WI38 (cell line): Measurements from ENCODE around the gene CAB39.

Experiments used
- H3K4me3 ChIP-seq: 2 replicates; pipeline ENCODE4 v1.5.1; 2011; ENCODE audit warnings: low read depth, mild to moderate bottlenecking, control low read depth, low read length
- TF ChIP-seq, protein P1 (sequence below): IDR thresholded peaks from 2 replicates; pipeline ENCODE4 v1.5.1; 2012; ENCODE audit warnings: low read depth, mild to moderate bottlenecking, control low read depth, low read length

The CAB39 gene

DNA sequence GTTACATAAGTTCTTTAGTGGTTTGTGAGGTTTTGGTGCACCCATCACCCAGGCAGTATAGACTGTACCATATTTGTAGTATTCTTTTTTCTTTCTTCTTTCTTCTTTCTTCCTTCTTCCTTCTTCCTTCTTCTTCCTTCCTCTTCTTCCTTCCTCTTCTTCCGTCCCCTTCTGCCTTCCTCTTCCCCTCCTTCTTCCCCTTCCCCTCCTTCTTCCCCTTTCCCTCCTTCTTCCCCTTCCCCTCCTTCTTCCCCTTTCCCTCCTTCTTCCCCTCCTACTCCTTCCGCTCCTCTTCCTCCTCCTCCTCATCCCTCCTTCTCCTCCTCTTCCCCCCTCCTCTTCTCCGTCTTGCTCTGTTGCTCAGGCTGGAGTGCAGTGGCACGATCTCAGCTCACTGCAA, 41.6 kb downstream of the CAB39 start:
- no peak overlapping the region for H3K4me3 ChIP-seq
- TF ChIP-seq, protein P1, sequence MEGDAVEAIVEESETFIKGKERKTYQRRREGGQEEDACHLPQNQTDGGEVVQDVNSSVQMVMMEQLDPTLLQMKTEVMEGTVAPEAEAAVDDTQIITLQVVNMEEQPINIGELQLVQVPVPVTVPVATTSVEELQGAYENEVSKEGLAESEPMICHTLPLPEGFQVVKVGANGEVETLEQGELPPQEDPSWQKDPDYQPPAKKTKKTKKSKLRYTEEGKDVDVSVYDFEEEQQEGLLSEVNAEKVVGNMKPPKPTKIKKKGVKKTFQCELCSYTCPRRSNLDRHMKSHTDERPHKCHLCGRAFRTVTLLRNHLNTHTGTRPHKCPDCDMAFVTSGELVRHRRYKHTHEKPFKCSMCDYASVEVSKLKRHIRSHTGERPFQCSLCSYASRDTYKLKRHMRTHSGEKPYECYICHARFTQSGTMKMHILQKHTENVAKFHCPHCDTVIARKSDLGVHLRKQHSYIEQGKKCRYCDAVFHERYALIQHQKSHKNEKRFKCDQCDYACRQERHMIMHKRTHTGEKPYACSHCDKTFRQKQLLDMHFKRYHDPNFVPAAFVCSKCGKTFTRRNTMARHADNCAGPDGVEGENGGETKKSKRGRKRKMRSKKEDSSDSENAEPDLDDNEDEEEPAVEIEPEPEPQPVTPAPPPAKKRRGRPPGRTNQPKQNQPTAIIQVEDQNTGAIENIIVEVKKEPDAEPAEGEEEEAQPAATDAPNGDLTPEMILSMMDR = no peak

DNA sequence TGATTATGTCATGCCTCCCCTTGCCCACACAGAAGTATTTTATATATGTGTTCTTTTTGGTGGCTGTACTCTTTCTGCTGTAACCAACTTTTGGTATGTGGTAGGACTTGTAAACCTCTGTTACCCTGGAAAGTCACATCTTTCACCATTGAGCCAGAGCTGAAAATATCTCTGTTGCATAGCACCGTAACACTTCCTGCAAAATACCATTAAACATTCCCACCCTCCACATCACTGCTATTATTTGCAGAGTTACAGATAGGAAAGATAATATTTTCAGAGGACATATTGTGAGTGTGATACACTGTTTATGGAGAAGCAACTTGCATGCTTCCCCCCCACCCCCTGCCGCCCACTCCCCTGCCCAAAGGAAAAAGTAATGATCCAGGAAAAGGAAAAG, 44.8 kb downstream of the CAB39 start:
- no peak overlapping the region for H3K4me3 ChIP-seq
- TF ChIP-seq, protein P1 = no peak

DNA sequence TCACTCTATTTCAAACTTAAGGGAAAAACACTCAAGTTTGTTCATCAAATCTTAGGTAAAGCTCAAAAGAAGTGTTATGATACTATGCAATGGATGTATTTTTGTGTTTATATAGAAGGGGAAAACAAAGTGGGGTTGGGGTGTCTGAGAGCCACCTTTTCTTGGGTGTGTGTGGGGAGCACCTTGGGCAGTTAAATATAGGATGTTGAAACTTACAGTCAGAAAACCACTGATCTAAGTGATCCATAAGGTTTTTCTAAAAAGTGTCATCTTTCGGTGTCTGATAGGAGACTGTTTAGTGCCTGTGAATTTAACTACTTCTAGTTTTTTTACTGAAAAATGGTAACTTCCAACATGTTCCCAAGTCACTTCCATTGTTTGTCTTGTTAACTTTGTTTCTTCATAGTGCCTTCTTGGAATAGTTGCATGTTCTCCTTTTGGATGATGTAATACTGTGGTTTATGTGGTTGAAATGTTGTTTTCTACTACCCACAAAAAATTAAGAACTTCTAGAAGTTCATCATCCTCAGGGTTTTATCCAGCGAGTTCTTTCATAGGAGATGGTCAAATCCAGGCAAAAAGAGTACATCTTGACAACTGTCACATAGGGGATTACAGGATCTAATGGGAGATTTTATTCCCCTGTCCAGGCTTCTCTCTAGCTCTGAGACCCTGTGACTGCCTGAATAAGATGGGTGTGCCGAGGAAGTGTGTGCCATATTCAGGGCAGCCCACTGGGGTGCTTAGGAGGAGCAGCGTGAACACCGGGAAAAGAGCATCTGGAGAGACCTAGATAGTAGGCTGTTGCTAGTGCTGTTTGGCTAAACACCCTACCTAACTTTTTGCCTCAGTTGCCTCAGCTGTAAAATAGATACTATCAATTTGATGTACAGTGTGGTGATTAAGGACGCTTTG, 46.2 kb downstream of the CAB39 start:
- no peak overlapping the region for H3K4me3 ChIP-seq
- TF ChIP-seq, protein P1 = no peak

DNA sequence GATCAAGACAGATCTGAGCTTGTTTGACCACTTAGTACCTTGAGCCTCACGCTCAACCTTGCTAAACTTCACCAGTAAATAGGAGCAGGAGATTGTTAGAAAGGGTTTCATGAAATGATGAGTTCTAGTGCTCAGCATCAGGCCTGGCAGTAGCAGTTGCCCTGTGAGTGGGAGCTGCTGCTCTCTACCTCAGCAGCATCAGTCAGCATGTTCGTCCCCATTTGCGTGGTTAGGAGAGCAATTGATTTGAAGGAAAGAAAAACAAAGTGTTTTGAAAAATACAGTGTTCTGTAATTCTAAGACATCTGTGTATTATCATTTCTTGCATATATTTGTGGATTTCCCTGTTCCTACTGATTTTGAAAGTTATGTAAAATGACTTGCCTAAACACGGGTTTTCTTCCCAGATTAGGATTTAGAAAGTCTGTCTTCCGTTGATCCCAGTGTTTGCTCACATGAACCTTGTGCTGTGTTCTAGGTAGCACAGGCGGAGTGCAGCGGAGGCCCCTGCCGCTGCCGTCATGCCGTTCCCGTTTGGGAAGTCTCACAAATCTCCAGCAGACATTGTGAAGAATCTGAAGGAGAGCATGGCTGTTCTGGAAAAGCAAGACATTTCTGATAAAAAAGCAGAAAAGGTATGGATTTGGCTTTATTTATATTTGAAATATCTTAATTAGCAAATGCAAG, 47.0 kb downstream of the CAB39 start:
- TF ChIP-seq, protein P1 = no peak
- H3K4me3 ChIP-seq = no peak overlapping the region

DNA sequence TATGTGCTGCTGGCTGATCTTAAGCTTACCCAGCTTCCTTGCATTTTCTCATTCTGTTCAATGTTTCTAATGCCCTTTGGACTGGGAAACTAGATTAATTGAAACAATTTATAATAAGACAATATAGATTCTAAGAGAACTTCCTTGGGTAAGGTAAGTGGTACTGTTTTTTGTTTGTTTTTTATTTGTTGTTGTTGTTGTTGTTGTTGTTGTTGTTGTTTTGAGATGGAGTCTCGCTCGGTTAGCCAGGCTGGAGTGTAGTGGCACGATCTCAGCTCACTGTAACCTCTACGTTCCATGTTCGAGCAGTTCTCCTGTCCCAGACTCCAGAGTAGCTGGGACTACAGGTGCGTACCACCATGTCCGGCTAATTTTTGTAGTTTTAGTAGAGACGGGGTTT, 49.1 kb downstream of the CAB39 start:
- TF ChIP-seq, protein P1 = no peak
- H3K4me3 ChIP-seq = no peak overlapping the region

DNA sequence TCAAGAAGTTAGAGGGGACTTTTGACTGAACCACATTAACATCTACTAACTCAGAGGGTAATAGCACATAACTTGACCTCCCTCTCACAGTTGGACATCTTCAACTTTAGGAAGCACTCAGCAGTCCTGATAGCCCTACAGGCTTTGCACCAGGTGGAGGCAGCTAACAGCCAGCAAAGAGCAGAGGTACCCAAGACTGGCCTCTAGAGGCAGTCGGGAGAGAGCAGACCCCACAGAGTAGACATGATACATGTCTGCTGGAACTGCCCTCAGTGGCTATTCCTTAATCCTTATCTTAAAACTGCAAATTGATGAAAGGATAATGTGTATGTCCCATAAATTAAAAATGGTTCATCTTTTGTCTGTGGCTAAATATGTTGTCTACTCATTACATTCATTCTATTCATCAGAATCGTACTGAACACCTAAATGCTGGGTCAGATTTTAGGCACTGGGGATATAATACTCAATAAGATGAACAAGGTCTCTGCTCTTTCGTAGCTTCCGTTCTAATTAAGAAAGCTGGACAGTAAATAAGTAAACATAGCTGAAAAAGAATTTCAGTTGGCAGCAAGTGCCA, 49.8 kb downstream of the CAB39 start:
- no peak overlapping the region for H3K4me3 ChIP-seq
- TF ChIP-seq, protein P1 = 0 out of 2 replicates have a peak, but pooled peaks have one; percentile 41
